LNCaP clone FGC (cell line): ENCODE results near the gene CTSZ.
A peak's percentile ranks its signal among the peaks of the same experiment; 100 is the strongest.

ENCODE experiments used
- DNase-seq: peaks from one replicate; pipeline ENCODE4 v3.0.0-alpha.2; 2011; ENCODE audit warnings: low read depth
- H3K4me3 ChIP-seq: 2 replicates; pipeline ENCODE4 v1.5.1; 2011; ENCODE audit warnings: mild to moderate bottlenecking, low read depth, low read length, control low read depth
- CTCF ChIP-seq: IDR thresholded peaks from 2 replicates; pipeline ENCODE4 v1.5.1; 2012; ENCODE audit warnings: mild to moderate bottlenecking; ENCODE audit not compliant: control insufficient read depth, insufficient read depth; ENCODE audit errors: extremely low read depth

The CTSZ gene

GRCh38 chr20:59006864-59007664 is at the start of gene CTSZ:
Gene CTSZ (minus strand): TSS chr20:59007254. CDS start chr20:59007128, 126 bp downstream.
- H3K4me3 ChIP-seq: peak within 1 kb of the TSS; percentile 81
- no peak for TF ChIP-seq CTCF
- DNase-seq: no peak

GRCh38 chr20:59055302-59055701 is 48.2 kb upstream of the CTSZ start:
- no peak for DNase-seq
- peak; percentile 50 for TF ChIP-seq CTCF

GRCh38 chr20:59051666-59052185 is 44.7 kb upstream of the CTSZ start:
- no peak overlapping the region for H3K4me3 ChIP-seq
- no peak for TF ChIP-seq CTCF
- DNase-seq: no peak

More at GRCh38 chr20:59055302-59055701, 48.2 kb upstream of the CTSZ start:
- H3K4me3 ChIP-seq: no peak overlapping the region

GRCh38 chr20:59050437-59050836 is 43.4 kb upstream of the CTSZ start:
- no peak for DNase-seq
- H3K4me3 ChIP-seq: no peak overlapping the region
- no peak for TF ChIP-seq CTCF

GRCh38 chr20:59048681-59049030 is 41.6 kb upstream of the CTSZ start:
- TF ChIP-seq CTCF: no peak

GRCh38 chr20:59047938-59048680 is 41.1 kb upstream of the CTSZ start:
- TF ChIP-seq CTCF: no peak
- H3K4me3 ChIP-seq: no peak overlapping the region
- no peak for DNase-seq

More at GRCh38 chr20:59048681-59049030, 41.6 kb upstream of the CTSZ start:
- DNase-seq: no peak
- H3K4me3 ChIP-seq: no peak overlapping the region
